Stromal cell of bone marrow (primary cell): Measurements from ENCODE around the gene WDR81.

Source experiments
- DNase-seq: peaks from one replicate; pipeline ENCODE4 v3.0.0-alpha.2; 2012; ENCODE audit warnings: low read depth

Gene WDR81

DNA sequence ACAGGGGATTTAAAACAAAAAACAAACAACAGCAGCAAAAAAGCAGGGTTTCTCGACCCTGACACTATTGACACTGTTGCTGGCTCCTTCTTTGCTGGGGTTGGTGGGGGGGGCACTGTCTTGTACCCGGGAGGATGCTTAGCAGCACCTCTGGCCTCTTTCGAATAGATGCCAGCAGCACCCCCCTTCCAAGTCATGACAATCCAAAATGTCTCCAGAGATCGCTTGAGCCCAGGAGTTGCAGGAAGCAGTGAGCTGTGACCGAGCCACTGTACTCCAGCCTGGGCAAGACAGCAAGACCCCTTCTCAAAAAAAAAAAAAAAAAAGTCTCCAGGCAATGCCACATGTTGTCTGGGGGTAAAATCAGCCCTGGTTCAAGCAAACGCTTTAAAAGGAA lies 57.7 kb downstream of the WDR81 start:
- no peak for DNase-seq

DNA sequence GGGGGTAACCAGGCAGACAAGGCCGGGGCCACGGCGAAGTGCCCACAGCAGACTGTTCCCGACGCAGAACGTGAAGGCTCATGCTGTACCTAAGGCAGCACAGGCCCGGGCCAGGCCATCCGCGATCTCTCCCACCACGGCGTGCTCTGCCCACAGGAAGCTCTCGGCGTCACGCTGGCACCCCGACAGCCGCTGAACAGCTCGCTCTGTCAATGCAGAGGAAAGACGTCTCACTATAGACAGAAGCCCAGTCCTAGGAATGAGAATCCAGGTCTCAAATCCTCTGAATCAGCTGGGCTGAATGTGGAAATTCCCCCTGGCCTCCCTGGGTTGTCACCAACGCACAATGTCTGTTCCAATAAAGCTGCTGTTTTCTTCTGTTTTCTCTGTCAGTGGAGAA lies 58.8 kb downstream of the WDR81 start:
- no peak for DNase-seq

DNA sequence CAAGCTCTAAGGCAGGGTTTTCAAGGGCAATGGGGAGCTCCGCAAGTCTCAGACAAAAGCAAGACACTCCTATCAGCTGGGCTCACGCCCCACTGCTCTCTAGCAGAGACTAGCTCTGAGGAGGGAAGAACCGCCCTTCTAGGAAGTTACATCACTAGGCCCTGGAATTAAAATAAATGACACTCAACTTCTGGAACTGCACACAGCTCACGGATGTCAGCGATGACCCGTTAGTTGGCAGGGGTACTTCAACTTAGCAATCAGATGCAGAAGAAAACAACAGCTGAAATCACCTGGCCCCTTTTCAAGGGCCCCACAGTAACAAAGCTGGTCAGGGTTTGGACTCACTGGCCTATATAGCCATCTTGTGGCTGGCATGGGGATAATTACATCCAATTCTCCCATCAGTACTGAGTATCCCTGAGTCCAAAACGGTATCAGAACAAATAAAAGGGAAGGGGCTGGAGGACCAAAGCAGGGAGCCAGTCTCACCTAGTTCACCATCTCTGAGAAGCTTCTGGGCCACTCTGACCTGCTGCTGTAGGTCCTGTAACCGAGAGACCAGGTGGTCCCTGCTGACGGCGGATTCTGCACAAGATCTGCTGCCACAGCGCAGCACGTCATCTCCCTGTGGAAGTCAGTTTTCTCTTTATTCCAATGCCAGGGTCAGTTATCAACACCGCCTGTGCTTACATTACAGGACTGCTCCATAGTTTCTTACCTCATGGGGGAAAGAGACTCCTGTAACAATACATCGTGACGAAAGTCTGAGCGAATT lies 59.5 kb downstream of the WDR81 start:
- peak; percentile 91 for DNase-seq

DNA sequence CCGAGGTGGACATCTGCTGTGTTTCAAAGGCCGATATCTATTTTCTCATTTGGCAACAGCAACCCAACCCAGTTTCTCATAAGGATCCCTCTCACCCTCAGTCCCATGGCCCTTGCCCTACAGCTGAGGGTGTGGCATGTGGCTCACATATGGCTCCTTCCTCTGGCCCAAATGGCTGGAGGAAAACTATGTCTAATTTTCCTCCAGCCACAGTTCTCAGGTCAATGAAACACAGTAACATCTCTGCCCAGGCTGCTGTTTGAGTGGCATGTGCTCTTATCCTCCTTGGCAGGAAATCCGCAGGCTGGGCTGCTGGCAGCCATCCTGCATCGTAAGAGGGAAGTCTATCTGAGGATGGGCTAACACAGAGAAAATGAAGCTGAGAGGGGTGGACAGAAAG lies 61.4 kb downstream of the WDR81 start:
- no peak for DNase-seq

DNA sequence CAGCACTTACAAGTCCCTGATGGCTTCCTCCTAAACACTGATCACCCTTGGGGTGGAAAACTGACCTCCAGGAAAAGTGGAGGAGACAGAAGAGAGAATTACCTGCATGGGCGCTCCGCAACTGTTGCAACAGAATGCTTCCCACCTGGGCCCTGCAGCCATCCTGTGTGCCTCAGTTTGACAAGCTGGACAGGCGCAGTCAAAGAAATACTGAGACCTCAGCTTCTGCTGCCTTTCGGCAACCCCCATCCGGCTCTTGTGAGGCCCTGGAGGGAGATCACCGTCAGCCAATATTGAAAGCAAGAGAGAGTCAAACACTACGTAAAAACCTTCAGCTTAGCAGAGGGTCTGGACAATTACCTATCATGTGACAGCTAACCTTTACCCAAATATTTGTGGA lies 62.2 kb downstream of the WDR81 start:
- DNase-seq = no peak

DNA sequence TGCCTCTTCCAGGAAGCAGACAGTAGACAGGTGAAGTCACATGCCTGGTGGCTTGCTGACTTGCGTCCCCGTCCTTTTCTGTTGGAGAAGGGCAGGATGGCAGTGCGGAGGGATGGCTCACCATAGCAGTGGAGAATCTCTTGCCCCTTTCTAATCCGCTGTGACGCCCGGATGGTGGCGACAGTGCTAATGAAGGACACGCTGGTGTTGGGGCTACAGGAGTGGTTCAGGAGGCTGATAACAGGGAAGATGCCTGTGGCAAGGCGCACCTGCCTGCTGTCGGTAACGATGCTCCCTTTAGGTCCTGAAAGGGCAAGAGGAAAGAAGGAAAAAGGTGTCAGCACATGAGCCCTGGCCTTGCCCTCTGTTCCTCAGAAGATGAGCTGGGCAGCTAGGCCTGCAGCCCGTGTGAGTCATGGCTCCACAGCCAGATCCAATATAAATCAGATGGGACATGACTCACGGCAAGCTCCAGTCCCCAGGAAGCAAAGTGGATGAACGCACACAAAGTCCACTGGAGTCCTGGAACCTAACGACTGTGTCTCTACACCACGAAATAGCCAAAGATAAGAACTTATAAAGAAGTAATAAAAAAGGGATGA lies 62.9 kb downstream of the WDR81 start:
- peak; percentile 93 for DNase-seq
